GM19324 (cell line): ENCODE results near the gene OR10G8.
"Not testable (repeated sequence)": the region's sequence is repeated elsewhere in the genome, so short reads cannot be mapped to it uniquely, and the experiment has no call there.

Experiments
- ATAC-seq: cut with Tn5 transposase; IDR thresholded peaks from one replicate; pipeline ENCODE4 v1.9.1; 2021; ENCODE audit warnings: mild to moderate bottlenecking, moderate library complexity; ENCODE audit not compliant: unreplicated experiment, low FRiP score

The OR10G8 gene

GRCh38 chr11:124026498-124026897, at the start of gene OR10G8:
OR10G8 (plus strand) TSS chr11:124026798; CDS start chr11:124029623, 2,825 bp downstream.
- no peak for ATAC-seq

GRCh38 chr11:123977731-123978347, 48.8 kb upstream of the OR10G8 start, which contains the start of gene OR10S1:
OR10S1 (minus strand) TSS chr11:123977781; CDS start chr11:123977664, 117 bp downstream.
- ATAC-seq: no peak

- no peak for ATAC-seq
These were observed 47.3 kb upstream of the OR10G8 start for GRCh38 chr11:123979311-123979710.

- ATAC-seq: no peak
These were observed 31.5 kb upstream of the OR10G8 start, which contains the start of gene OR10G6 for GRCh38 chr11:123995119-123995518. OR10G6 (minus strand) TSS chr11:123995161; CDS start chr11:123995161, 0 bp downstream.

- no peak for ATAC-seq
These were observed 13.9 kb upstream of the OR10G8 start, which contains the start of gene OR10G4 for GRCh38 chr11:124012697-124013096. OR10G4 (plus strand) TSS chr11:124012997; CDS start chr11:124015575, 2,578 bp downstream.

GRCh38 chr11:124015837-124016236, 10.8 kb upstream of the OR10G8 start:
- not testable (repeated sequence) for ATAC-seq

GRCh38 chr11:124036666-124037065, 10.1 kb downstream of the OR10G8 start:
- no peak for ATAC-seq

- no peak for ATAC-seq
These were observed 13.0 kb downstream of the OR10G8 start for GRCh38 chr11:124039557-124039956.

- no peak for ATAC-seq
These were observed 14.7 kb downstream of the OR10G8 start, which contains the start of gene OR10G7 for GRCh38 chr11:124041254-124041653. OR10G7 (minus strand) TSS chr11:124041325; CDS start chr11:124039001, 2,324 bp downstream.

GRCh38 chr11:124043420-124043819, 16.8 kb downstream of the OR10G8 start:
- ATAC-seq: no peak

GRCh38 chr11:124050748-124051147, 24.1 kb downstream of the OR10G8 start:
- ATAC-seq: no peak

GRCh38 chr11:124052966-124053365, 26.4 kb downstream of the OR10G8 start:
- no peak for ATAC-seq

- ATAC-seq: no peak
These were observed 42.1 kb downstream of the OR10G8 start for GRCh38 chr11:124068601-124069110.

- peak; percentile 89 for ATAC-seq
These were observed 43.1 kb downstream of the OR10G8 start for GRCh38 chr11:124069429-124070401.

- ATAC-seq: peak; percentile 47
These were observed 44.5 kb downstream of the OR10G8 start for GRCh38 chr11:124070915-124071622.

- ATAC-seq: no peak
These were observed 45.0 kb downstream of the OR10G8 start for GRCh38 chr11:124071623-124071948.

GRCh38 chr11:124072147-124072546, 45.5 kb downstream of the OR10G8 start:
- ATAC-seq: no peak

- no peak for ATAC-seq
These were observed 48.0 kb downstream of the OR10G8 start for GRCh38 chr11:124074554-124074953.

GRCh38 chr11:124075492-124075840, 48.9 kb downstream of the OR10G8 start:
- no peak for ATAC-seq

- peak; percentile 64 for ATAC-seq
These were observed 49.4 kb downstream of the OR10G8 start for GRCh38 chr11:124075841-124076651.
